HepG2 (cell line): Measurements from ENCODE around the gene ZNF512B. TPM values are rescaled to one million over a fixed set of nuclear protein-coding genes. Genes with fewer than 3 reads are reported as not detected.

Source experiments
- CAMTA2 ChIP-seq: sonication (generic); formaldehyde crosslinking; IDR thresholded peaks from 2 replicates; pipeline ENCODE4 v1.4.0; 2020; ENCODE audit warnings: mild to moderate bottlenecking, missing genetic modification reagents, borderline replicate concordance
- CHD4 ChIP-seq: fragments of 200-600 bp; sonication (generic); IDR thresholded peaks from 2 replicates; pipeline ENCODE4 v1.7.0; 2017; ENCODE audit warnings: mild to moderate bottlenecking, low read length, borderline replicate concordance
- NONO ChIP-seq, 2 experiments: fragments of 450-650 bp in 1 of 2; sonication (generic) in 1 of 2; formaldehyde crosslinking in 1 of 2; IDR thresholded peaks in 1 of 2; conservative IDR thresholded peaks in 1 of 2; 2 replicates each; pipeline versions ENCODE4 v1.6.1 to v1.8.0; 2017 to 2022; ENCODE audit warnings: mild to moderate bottlenecking in 1 of 2, missing genetic modification reagents in 1 of 2, moderate library complexity in 1 of 2
- ONECUT2 ChIP-seq: sonication (generic); formaldehyde crosslinking; IDR thresholded peaks from 2 replicates; pipeline ENCODE4 v1.4.0; 2020; ENCODE audit warnings: missing genetic modification reagents
- PHB2 ChIP-seq: fragments of 450-650 bp; IDR thresholded peaks from 2 replicates; pipeline ENCODE4 v1.6.1; 2018; ENCODE audit not compliant: partially characterized antibody
- RFX1 ChIP-seq: fragments of 450-650 bp; IDR thresholded peaks from 2 replicates; pipeline ENCODE4 v1.6.1; 2017
- YEATS2 ChIP-seq: sonication (generic); formaldehyde crosslinking; IDR thresholded peaks from 2 replicates; pipeline ENCODE4 v1.4.0; 2020; ENCODE audit warnings: missing genetic modification reagents, borderline replicate concordance
- ZNF407 ChIP-seq: sonication (generic); formaldehyde crosslinking; IDR thresholded peaks from one replicate; pipeline ENCODE4 v1.5.1; 2020; ENCODE audit warnings: mild to moderate bottlenecking, missing genetic modification reagents; ENCODE audit errors: not compliant biosample characterization
- ZNF552 ChIP-seq: sonication (generic); formaldehyde crosslinking; IDR thresholded peaks from 2 replicates; pipeline ENCODE4 v1.9.0; 2022; ENCODE audit warnings: missing genetic modification reagents, mild to moderate bottlenecking, borderline replicate concordance
- ZNF572 ChIP-seq: sonication (generic); formaldehyde crosslinking; IDR thresholded peaks from 2 replicates; pipeline ENCODE4 v1.5.1; 2020; ENCODE audit warnings: mild to moderate bottlenecking, missing genetic modification reagents
- ZNF589 ChIP-seq: sonication (generic); formaldehyde crosslinking; conservative IDR thresholded peaks from 2 replicates; pipeline ENCODE4 v1.8.0; 2022; ENCODE audit warnings: mild to moderate bottlenecking, moderate library complexity, missing genetic modification reagents
- ZNF850 ChIP-seq: sonication (generic); formaldehyde crosslinking; conservative IDR thresholded peaks from 2 replicates; pipeline ENCODE4 v1.9.0; 2021; ENCODE audit warnings: mild to moderate bottlenecking, missing genetic modification reagents
- polyA plus RNA-seq, 8 experiments: library from polyadenylated mRNA; depleted of rRNA in 3 of 8; stranded (reverse) in 7 of 8; unstranded in 1 of 8; fragments of >200 nt; fragmentation: Illumina TruSeq in 4 of 8; extraction: Trizol in 4 of 8; gene quantifications; 2 replicates each; pipeline versions ENCODE4 v1.2.1 to v1.2.3, GENCODE V29; 2011 to 2016; ENCODE audit warnings: low read depth in 4 of 8, missing spikeins in 1 of 8, mixed read lengths in 1 of 8; ENCODE audit not compliant: insufficient read depth in 1 of 8
- total RNA-seq, 5 experiments: library from RNA; depleted of rRNA; stranded (reverse); fragments of >200 nt; fragmentation: Illumina TruSeq; extraction: Trizol; gene quantifications; 2 replicates each; pipeline ENCODE4 v1.2.3, GENCODE V29; 2016; ENCODE audit warnings: low read depth in 1 of 5
- TF ChIP-seq, protein P1 (sequence below): sonication (generic); formaldehyde crosslinking; IDR thresholded peaks from 2 replicates; pipeline ENCODE4 v1.5.0; 2020; ENCODE audit warnings: mild to moderate bottlenecking, missing genetic modification reagents
- TF ChIP-seq, protein P2 (sequence below): sonication (generic); formaldehyde crosslinking; IDR thresholded peaks from 2 replicates; pipeline ENCODE4 v1.5.0; 2020; ENCODE audit warnings: missing genetic modification reagents, mild to moderate bottlenecking, borderline replicate concordance
- TF ChIP-seq, protein P3 (sequence below): IDR thresholded peaks from 2 replicates; pipeline ENCODE4 v1.6.1; 2012; ENCODE audit warnings: inconsistent platforms
- TF ChIP-seq, protein P4 (sequence below): sonication (generic); formaldehyde crosslinking; IDR thresholded peaks from 2 replicates; pipeline ENCODE4 v1.9.0; 2022; ENCODE audit warnings: missing genetic modification reagents, mild to moderate bottlenecking, borderline replicate concordance

The ZNF512B gene
- total and polyA plus RNA-seq, 2 of the 13 experiments (the other 11 are each of a cell fraction or from before 2014, with no cell fraction given) = 11.5 to 30.6 TPM

DNA sequence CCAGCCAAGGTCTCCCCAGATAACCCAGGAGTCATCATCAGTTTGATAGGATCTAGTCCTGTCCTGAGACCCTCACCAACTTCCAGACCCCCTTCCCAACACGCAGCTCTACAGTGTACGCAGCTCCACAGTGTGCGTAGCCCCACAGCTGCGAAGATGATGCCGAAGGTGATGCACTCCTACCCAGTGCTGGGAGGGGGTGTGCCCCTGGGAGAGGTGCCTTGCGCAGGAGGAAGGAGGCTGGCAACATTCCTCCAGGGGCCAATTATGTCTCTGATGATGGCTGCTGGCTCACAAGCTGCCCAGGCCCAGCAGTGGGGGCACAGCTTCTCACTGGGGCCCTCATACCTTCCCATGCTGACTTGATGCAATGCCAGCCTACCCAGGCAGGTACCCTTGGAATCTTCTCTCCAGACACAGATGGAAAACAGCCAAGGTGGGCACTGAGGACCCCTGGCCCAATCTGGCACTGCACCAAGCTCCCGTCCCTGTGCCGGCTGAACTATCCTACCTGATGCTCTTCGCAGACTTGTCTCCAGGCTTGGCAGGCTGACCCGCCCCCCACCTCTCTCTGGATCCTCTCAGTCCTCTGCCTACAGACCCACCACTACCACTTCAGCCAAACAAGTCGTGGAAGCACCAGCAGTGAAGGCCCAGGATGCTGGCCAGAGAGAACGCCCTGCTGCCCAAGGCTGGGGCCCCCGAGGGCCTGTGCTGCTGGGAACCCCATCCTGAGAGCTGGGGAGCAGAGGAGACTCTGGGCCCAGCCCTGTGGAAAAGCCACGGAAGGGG is 1.4 kb downstream of the ZNF512B start (continued):
- TF ChIP-seq ZNF407 (CRISPR knock-in tag) (no peak), ZNF589 (CRISPR knock-in tag) (no peak; the same call in 1 of the 2 replicates), CHD4 (peak; percentile 68), PHB2 (no peak), YEATS2 (CRISPR knock-in tag) (no peak), NONO (IDR thresholded peaks at IDR 0.05) (no peak), NONO (CRISPR knock-in tag; conservative IDR thresholded peaks at IDR 0.05) (0 out of 2 replicates have a peak, but pooled peaks have one; percentile 38), ZNF850 (CRISPR knock-in tag) (0 out of 2 replicates have a peak, but pooled peaks have one; percentile 48), ONECUT2 (no peak), RFX1 (no peak), ZNF552 (CRISPR knock-in tag) (0 out of 2 replicates have a peak, but pooled peaks have one; percentile 22), ZNF572 (CRISPR knock-in tag) (peak; percentile 92; the same call in 1 of the 2 replicates), CAMTA2 (CRISPR knock-in tag) (peak; percentile 69; the same call in 1 of the 2 replicates)
- TF ChIP-seq, protein P1, sequence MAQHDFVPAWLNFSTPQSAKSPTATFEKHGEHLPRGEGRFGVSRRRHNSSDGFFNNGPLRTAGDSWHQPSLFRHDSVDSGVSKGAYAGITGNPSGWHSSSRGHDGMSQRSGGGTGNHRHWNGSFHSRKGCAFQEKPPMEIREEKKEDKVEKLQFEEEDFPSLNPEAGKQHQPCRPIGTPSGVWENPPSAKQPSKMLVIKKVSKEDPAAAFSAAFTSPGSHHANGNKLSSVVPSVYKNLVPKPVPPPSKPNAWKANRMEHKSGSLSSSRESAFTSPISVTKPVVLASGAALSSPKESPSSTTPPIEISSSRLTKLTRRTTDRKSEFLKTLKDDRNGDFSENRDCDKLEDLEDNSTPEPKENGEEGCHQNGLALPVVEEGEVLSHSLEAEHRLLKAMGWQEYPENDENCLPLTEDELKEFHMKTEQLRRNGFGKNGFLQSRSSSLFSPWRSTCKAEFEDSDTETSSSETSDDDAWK (CRISPR knock-in tag) = no peak
- TF ChIP-seq, protein P2, sequence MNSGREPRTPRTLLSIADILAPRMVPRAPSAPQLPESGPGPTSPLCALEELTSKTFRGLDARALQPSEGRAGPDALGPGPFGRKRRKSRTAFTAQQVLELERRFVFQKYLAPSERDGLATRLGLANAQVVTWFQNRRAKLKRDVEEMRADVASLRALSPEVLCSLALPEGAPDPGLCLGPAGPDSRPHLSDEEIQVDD = 0 out of 2 replicates have a peak, but pooled peaks have one; percentile 56
- TF ChIP-seq, protein P3, sequence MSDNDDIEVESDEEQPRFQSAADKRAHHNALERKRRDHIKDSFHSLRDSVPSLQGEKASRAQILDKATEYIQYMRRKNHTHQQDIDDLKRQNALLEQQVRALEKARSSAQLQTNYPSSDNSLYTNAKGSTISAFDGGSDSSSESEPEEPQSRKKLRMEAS = peak; percentile 17; the same call in 1 of the 2 replicates
- TF ChIP-seq, protein P4, sequence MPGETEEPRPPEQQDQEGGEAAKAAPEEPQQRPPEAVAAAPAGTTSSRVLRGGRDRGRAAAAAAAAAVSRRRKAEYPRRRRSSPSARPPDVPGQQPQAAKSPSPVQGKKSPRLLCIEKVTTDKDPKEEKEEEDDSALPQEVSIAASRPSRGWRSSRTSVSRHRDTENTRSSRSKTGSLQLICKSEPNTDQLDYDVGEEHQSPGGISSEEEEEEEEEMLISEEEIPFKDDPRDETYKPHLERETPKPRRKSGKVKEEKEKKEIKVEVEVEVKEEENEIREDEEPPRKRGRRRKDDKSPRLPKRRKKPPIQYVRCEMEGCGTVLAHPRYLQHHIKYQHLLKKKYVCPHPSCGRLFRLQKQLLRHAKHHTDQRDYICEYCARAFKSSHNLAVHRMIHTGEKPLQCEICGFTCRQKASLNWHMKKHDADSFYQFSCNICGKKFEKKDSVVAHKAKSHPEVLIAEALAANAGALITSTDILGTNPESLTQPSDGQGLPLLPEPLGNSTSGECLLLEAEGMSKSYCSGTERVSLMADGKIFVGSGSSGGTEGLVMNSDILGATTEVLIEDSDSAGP (CRISPR knock-in tag) = peak; percentile 78
